ENCODE measurements around the gene SNRPB. TPM values are rescaled to one million over a fixed set of nuclear protein-coding genes. Genes with fewer than 3 reads are reported as not detected.

Gene SNRPB
- total and polyA plus RNA-seq, 10 of the 15 experiments (the other 5 are each of a cell fraction or from before 2014, with no cell fraction given), result 15.0 to 593 (median 366) TPM

- intact Hi-C loops (cut with micrococcal nuclease; ENCODE audit: unreplicated experiment), result no loop called here
- H3K79me2 ChIP-seq (ENCODE audit: control insufficient read depth, insufficient read depth, low read length), result no peaks in the 10 kb centered on the region
- H3K4me1 ChIP-seq (ENCODE audit: control insufficient read depth, insufficient read depth, low read length), result no peaks in the 10 kb centered on the region
- in situ Hi-C loops (cut with MboI), result no loop called here
- ChIA-PET CTCF (interaction anchor here (1.1 to 5.4 kb wide), 11 partner anchors 10 to 482 kb away, joined by 3 to 86 read pairs (median 5); partner anchors contain the start of gene ZNF343), SMC1A (ENCODE audit: uncharacterized antibody, unreplicated experiment) (interaction anchor here (1.1 kb wide), 1 partner anchor 11 kb away, joined by 3 read pairs; the partner anchor contains the start of gene ZNF343), RAD21 (ENCODE audit: unreplicated experiment) (no interaction called here), POLR2A (interaction anchor here (1.2 kb wide), 1 partner anchor 133 kb away, joined by 4 read pairs; the partner anchor contains the start of gene NOP56)
- H3K36me3 ChIP-seq (ENCODE audit: control insufficient read depth in 2 of 2, insufficient read depth in 2 of 2, low read length in 1 of 2), result no peaks in the 10 kb centered on the region
- no TSS peak for BruUV-seq (replicated peaks)
- no peaks in the 10 kb centered on the region for H4K20me1 ChIP-seq (ENCODE audit: control insufficient read depth, insufficient read depth)
- 72% methylated on average over 4 of the region's 4 CpGs for WGBS (ENCODE audit: insufficient coverage, insufficient replicate concordance, low lambda C conversion rate, missing lambda C conversion rate)
- no peak overlapping the region for H3K27ac ChIP-seq (ENCODE audit: control insufficient read depth, insufficient read depth)
- H3K9ac ChIP-seq (ENCODE audit: control insufficient read depth, insufficient read depth, low read length), result no peak overlapping the region
- no peak overlapping the region for H2AFZ ChIP-seq (ENCODE audit: control insufficient read depth, low read depth, low read length)
- ATAC-seq (no peak), FAIRE-seq (no peak), DNase-seq (ENCODE audit: low read depth, low spot score) (no peak)
- H3K9me3 ChIP-seq (replicated peaks; ENCODE audit: control insufficient read depth, insufficient read depth, low read length), result no peaks in the 10 kb centered on the region
- H3K27me3 ChIP-seq (replicated peaks in 1 of 2; ENCODE audit: control insufficient read depth in 2 of 2, insufficient read depth in 2 of 2, low read length in 1 of 2), result peaks cover 0 to 4% of the 10 kb centered on the region in 2 experiments; a peak in 3 of 4 replicates
- no peak overlapping the region for H3K4me2 ChIP-seq (ENCODE audit: control insufficient read depth, insufficient read depth)
- H3K4me3 ChIP-seq, result no peak overlapping the region
- TF ChIP-seq RBBP5 (conservative IDR thresholded peaks at IDR 0.05) (no peak), ATF3 (IDR thresholded peaks at IDR 0.05; ENCODE audit: borderline replicate concordance, extremely low read depth, low read depth, low read length) (no peak), TCF7 (IDR thresholded peaks at IDR 0.05; ENCODE audit: borderline replicate concordance) (no peak), CBX3 (IDR thresholded peaks at IDR 0.05; ENCODE audit: borderline replicate concordance, low read depth) (no peak), CBX5 (IDR thresholded peaks at IDR 0.05; ENCODE audit: low read depth) (no peak), REST (IDR thresholded peaks at IDR 0.05; ENCODE audit: low read depth, low read length) (no peak), CBFB (IDR thresholded peaks at IDR 0.05; ENCODE audit: low read depth) (no peak), TCF12 (IDR thresholded peaks at IDR 0.05; ENCODE audit: low read depth, low read length) (no peak), EP300 (IDR thresholded peaks at IDR 0.05; ENCODE audit: borderline replicate concordance in 1 of 2, control insufficient read depth in 1 of 2, low read depth in 2 of 2, low read length in 2 of 2) (no peak), STAT3 (IDR thresholded peaks at IDR 0.05; ENCODE audit: low read depth, low read length) (no peak), NFIC (IDR thresholded peaks at IDR 0.05; ENCODE audit: low read depth, low read length) (no peak), ZBTB33 (IDR thresholded peaks at IDR 0.05) (no peak)
- TF ChIP-seq, protein P1, sequence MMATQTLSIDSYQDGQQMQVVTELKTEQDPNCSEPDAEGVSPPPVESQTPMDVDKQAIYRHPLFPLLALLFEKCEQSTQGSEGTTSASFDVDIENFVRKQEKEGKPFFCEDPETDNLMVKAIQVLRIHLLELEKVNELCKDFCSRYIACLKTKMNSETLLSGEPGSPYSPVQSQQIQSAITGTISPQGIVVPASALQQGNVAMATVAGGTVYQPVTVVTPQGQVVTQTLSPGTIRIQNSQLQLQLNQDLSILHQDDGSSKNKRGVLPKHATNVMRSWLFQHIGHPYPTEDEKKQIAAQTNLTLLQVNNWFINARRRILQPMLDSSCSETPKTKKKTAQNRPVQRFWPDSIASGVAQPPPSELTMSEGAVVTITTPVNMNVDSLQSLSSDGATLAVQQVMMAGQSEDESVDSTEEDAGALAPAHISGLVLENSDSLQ (IDR thresholded peaks at IDR 0.05), result no peak
- TF ChIP-seq, protein P2, sequence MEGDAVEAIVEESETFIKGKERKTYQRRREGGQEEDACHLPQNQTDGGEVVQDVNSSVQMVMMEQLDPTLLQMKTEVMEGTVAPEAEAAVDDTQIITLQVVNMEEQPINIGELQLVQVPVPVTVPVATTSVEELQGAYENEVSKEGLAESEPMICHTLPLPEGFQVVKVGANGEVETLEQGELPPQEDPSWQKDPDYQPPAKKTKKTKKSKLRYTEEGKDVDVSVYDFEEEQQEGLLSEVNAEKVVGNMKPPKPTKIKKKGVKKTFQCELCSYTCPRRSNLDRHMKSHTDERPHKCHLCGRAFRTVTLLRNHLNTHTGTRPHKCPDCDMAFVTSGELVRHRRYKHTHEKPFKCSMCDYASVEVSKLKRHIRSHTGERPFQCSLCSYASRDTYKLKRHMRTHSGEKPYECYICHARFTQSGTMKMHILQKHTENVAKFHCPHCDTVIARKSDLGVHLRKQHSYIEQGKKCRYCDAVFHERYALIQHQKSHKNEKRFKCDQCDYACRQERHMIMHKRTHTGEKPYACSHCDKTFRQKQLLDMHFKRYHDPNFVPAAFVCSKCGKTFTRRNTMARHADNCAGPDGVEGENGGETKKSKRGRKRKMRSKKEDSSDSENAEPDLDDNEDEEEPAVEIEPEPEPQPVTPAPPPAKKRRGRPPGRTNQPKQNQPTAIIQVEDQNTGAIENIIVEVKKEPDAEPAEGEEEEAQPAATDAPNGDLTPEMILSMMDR (IDR thresholded peaks at IDR 0.05 in 2 of 3, conservative IDR thresholded peaks at IDR 0.05 in 1 of 3; ENCODE audit: control insufficient read depth in 2 of 3, extremely low read depth in 1 of 3, insufficient read depth in 1 of 3, low read depth in 3 of 3, low read length in 3 of 3), result no peak
Measured at GRCh38 chr20:2519115-2519809, 48.7 kb upstream of the SNRPB start.
